ENCODE measurements around the gene APELA.

GRCh38 chr4:164924670-164925238, 47.8 kb downstream of the APELA start:
- no peak for TF ChIP-seq CTCF (IDR thresholded peaks at IDR 0.05)
- TF ChIP-seq ZFX (IDR thresholded peaks at IDR 0.05; ENCODE audit: borderline replicate concordance) = no peak

Data from 22Rv1 (cell line).